H1 (cell line): ENCODE results near the gene CELSR1. TPM values are rescaled to one million over a fixed set of nuclear protein-coding genes. Genes with fewer than 3 reads are reported as not detected.

Source experiments
- HDAC2 ChIP-seq, 2 experiments: fragments of 300-600 bp in 1 of 2; sonication (generic) in 1 of 2; IDR thresholded peaks; 2 replicates each; pipeline ENCODE4 v1.6.1; 2011 to 2012; ENCODE audit warnings: low read depth in 2 of 2, low read length in 2 of 2, mild to moderate bottlenecking in 2 of 2, moderate library complexity in 2 of 2, borderline replicate concordance in 1 of 2, inconsistent platforms in 1 of 2
- SAP30 ChIP-seq: fragments of 300-600 bp; sonication (generic); IDR thresholded peaks from 2 replicates; pipeline ENCODE4 v1.7.1; 2012; ENCODE audit warnings: low read length, moderate library complexity, mild to moderate bottlenecking, inconsistent platforms; ENCODE audit not compliant: insufficient read depth, insufficient replicate concordance
- TAF7 ChIP-seq: optimal IDR thresholded peaks from 2 replicates; pipeline ENCODE3; 2011; ENCODE audit warnings: low read depth, mild to moderate bottlenecking, inconsistent platforms, low read length, moderate library complexity, borderline replicate concordance
- polyA plus RNA-seq, 7 experiments: library from polyadenylated mRNA; depleted of rRNA in 3 of 7; stranded (reverse) in 5 of 7; unstranded in 2 of 7; fragments of >200 nt in 5 of 7; fragments of 200-250 nt in 2 of 7; gene quantifications; 1 replicate in 5 of 7; 2 replicates in 1 of 7; 4 replicates in 1 of 7; pipeline versions ENCODE4 v1.2.1 to v1.2.3, GENCODE V29; 2011 to 2013; ENCODE audit warnings: missing spikeins in 2 of 7, mixed read lengths in 2 of 7
- total RNA-seq: library from RNA; stranded (reverse); fragmentation: NEBNext Ultra II Directional; extraction: Animal tissue kit (Norgen Biotek cat#: 25700); gene quantifications from 2 replicates; pipeline ENCODE4 v1.2.1, GENCODE V29; 2021
- TF ChIP-seq, protein P1 (sequence below): fragments of 300-600 bp; sonication (generic); IDR thresholded peaks from 2 replicates; pipeline ENCODE4 v1.7.1; 2012; ENCODE audit warnings: low read length, moderate library complexity, mild to moderate bottlenecking, inconsistent platforms; ENCODE audit not compliant: insufficient replicate concordance
- TF ChIP-seq, protein P2 (sequence below), 3 experiments: IDR thresholded peaks; 1 replicate in 2 of 3; 2 replicates in 1 of 3; pipeline versions ENCODE4 v1.5.1 to v1.6.1; 2011; ENCODE audit warnings: low read length in 3 of 3, mild to moderate bottlenecking in 3 of 3, inconsistent platforms in 2 of 3, low read depth in 1 of 3, moderate library complexity in 1 of 3; ENCODE audit not compliant: insufficient read depth in 1 of 3; ENCODE audit errors: control extremely low read depth in 1 of 3
- TF ChIP-seq, protein P3 (sequence below): IDR thresholded peaks from 2 replicates; pipeline ENCODE4 v1.6.1; 2012; ENCODE audit warnings: inconsistent platforms

CELSR1 gene
- total and polyA plus RNA-seq, 2 of the 8 experiments (the other 6 are each of a cell fraction or from before 2014, with no cell fraction given), result 9.0 to 12.4 TPM

DNA sequence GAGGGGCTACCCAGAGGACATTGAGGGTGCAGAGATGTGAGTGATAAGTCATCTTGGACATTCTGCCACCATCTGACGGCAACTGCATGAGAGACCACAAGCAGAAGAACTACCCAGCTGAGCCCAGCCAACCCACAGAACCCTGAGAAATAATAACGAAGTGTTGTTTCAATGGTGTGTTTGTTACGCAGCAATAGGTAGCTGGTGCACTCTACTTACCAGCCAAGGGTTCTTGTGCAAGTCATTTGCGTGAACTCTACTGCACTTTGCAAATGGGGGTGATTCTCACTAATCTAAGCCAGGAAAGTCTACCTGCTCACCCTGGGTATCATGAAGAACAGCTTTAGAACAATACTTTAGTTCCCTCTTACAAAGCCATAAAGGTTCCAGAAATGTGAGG lies 15.8 kb upstream of the CELSR1 start (continued):
- TF ChIP-seq HDAC2 (IDR thresholded peaks at IDR 0.05; ENCODE audit: borderline replicate concordance in 1 of 2, low read depth in 2 of 2, low read length in 2 of 2) (no peak), TAF7 (no peak), SAP30 (no peak)
- TF ChIP-seq, protein P1, sequence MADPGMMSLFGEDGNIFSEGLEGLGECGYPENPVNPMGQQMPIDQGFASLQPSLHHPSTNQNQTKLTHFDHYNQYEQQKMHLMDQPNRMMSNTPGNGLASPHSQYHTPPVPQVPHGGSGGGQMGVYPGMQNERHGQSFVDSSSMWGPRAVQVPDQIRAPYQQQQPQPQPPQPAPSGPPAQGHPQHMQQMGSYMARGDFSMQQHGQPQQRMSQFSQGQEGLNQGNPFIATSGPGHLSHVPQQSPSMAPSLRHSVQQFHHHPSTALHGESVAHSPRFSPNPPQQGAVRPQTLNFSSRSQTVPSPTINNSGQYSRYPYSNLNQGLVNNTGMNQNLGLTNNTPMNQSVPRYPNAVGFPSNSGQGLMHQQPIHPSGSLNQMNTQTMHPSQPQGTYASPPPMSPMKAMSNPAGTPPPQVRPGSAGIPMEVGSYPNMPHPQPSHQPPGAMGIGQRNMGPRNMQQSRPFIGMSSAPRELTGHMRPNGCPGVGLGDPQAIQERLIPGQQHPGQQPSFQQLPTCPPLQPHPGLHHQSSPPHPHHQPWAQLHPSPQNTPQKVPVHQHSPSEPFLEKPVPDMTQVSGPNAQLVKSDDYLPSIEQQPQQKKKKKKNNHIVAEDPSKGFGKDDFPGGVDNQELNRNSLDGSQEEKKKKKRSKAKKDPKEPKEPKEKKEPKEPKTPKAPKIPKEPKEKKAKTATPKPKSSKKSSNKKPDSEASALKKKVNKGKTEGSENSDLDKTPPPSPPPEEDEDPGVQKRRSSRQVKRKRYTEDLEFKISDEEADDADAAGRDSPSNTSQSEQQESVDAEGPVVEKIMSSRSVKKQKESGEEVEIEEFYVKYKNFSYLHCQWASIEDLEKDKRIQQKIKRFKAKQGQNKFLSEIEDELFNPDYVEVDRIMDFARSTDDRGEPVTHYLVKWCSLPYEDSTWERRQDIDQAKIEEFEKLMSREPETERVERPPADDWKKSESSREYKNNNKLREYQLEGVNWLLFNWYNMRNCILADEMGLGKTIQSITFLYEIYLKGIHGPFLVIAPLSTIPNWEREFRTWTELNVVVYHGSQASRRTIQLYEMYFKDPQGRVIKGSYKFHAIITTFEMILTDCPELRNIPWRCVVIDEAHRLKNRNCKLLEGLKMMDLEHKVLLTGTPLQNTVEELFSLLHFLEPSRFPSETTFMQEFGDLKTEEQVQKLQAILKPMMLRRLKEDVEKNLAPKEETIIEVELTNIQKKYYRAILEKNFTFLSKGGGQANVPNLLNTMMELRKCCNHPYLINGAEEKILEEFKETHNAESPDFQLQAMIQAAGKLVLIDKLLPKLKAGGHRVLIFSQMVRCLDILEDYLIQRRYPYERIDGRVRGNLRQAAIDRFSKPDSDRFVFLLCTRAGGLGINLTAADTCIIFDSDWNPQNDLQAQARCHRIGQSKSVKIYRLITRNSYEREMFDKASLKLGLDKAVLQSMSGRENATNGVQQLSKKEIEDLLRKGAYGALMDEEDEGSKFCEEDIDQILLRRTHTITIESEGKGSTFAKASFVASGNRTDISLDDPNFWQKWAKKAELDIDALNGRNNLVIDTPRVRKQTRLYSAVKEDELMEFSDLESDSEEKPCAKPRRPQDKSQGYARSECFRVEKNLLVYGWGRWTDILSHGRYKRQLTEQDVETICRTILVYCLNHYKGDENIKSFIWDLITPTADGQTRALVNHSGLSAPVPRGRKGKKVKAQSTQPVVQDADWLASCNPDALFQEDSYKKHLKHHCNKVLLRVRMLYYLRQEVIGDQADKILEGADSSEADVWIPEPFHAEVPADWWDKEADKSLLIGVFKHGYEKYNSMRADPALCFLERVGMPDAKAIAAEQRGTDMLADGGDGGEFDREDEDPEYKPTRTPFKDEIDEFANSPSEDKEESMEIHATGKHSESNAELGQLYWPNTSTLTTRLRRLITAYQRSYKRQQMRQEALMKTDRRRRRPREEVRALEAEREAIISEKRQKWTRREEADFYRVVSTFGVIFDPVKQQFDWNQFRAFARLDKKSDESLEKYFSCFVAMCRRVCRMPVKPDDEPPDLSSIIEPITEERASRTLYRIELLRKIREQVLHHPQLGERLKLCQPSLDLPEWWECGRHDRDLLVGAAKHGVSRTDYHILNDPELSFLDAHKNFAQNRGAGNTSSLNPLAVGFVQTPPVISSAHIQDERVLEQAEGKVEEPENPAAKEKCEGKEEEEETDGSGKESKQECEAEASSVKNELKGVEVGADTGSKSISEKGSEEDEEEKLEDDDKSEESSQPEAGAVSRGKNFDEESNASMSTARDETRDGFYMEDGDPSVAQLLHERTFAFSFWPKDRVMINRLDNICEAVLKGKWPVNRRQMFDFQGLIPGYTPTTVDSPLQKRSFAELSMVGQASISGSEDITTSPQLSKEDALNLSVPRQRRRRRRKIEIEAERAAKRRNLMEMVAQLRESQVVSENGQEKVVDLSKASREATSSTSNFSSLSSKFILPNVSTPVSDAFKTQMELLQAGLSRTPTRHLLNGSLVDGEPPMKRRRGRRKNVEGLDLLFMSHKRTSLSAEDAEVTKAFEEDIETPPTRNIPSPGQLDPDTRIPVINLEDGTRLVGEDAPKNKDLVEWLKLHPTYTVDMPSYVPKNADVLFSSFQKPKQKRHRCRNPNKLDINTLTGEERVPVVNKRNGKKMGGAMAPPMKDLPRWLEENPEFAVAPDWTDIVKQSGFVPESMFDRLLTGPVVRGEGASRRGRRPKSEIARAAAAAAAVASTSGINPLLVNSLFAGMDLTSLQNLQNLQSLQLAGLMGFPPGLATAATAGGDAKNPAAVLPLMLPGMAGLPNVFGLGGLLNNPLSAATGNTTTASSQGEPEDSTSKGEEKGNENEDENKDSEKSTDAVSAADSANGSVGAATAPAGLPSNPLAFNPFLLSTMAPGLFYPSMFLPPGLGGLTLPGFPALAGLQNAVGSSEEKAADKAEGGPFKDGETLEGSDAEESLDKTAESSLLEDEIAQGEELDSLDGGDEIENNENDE, result no peak
- TF ChIP-seq, protein P2, sequence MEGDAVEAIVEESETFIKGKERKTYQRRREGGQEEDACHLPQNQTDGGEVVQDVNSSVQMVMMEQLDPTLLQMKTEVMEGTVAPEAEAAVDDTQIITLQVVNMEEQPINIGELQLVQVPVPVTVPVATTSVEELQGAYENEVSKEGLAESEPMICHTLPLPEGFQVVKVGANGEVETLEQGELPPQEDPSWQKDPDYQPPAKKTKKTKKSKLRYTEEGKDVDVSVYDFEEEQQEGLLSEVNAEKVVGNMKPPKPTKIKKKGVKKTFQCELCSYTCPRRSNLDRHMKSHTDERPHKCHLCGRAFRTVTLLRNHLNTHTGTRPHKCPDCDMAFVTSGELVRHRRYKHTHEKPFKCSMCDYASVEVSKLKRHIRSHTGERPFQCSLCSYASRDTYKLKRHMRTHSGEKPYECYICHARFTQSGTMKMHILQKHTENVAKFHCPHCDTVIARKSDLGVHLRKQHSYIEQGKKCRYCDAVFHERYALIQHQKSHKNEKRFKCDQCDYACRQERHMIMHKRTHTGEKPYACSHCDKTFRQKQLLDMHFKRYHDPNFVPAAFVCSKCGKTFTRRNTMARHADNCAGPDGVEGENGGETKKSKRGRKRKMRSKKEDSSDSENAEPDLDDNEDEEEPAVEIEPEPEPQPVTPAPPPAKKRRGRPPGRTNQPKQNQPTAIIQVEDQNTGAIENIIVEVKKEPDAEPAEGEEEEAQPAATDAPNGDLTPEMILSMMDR (IDR thresholded peaks at IDR 0.05; ENCODE audit: control extremely low read depth in 1 of 3, insufficient read depth in 1 of 3, low read depth in 1 of 3, low read length in 3 of 3), result no peak
- TF ChIP-seq, protein P3, sequence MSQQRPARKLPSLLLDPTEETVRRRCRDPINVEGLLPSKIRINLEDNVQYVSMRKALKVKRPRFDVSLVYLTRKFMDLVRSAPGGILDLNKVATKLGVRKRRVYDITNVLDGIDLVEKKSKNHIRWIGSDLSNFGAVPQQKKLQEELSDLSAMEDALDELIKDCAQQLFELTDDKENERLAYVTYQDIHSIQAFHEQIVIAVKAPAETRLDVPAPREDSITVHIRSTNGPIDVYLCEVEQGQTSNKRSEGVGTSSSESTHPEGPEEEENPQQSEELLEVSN, result no peak
- TF ChIP-seq, all 59 proteins: peak for 0
